ENCODE data around the gene TSPAN9. TPM values are rescaled to one million over a fixed set of nuclear protein-coding genes. Genes with fewer than 3 reads are reported as not detected.
A peak's percentile ranks its signal among the peaks of the same experiment; 100 is the strongest.

The TSPAN9 gene
- total RNA-seq, 3 donors from 2014 or later: 16.8 to 44.9 (median 36.9) TPM

DNA sequence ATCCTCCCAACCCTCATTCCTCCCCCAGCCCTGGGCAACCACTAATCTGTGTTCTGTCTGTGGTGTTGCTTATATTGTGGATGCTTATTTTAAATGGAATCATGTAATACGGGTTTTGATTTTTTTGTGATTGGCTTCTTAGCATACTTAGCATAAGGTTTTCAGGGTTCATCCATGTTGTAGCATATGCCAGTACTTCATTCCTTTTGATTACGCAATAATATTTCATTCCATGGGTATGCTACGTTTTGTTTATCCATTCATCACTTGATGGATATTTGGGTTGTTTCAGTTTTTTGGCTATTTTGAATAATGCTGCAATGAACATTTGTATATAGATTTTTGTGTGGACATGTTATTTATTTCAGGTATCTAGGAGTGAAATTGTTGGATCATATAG is 82.9 kb downstream of the TSPAN9 start:
- DNase-seq (ENCODE audit: low spot score in 2 of 2): no peak
- Histone ChIP-seq H3K4me1 (no peaks in the 10 kb centered on the region), H3K36me3 (no peaks in the 10 kb centered on the region), H3K27me3 (no peaks in the 10 kb centered on the region), H3K27ac (no peak overlapping the region), H3K9me3 (no peaks in the 10 kb centered on the region), H3K4me3 (no peak overlapping the region)
- intact Hi-C loops (cut with DNase I; ENCODE audit: low total_unique reads): no loop called here
- TF ChIP-seq POLR2AphosphoS5 (IDR thresholded peaks at IDR 0.05) (no peak), POLR2A (IDR thresholded peaks at IDR 0.05) (no peak), CTCF (IDR thresholded peaks at IDR 0.05) (no peak)

DNA sequence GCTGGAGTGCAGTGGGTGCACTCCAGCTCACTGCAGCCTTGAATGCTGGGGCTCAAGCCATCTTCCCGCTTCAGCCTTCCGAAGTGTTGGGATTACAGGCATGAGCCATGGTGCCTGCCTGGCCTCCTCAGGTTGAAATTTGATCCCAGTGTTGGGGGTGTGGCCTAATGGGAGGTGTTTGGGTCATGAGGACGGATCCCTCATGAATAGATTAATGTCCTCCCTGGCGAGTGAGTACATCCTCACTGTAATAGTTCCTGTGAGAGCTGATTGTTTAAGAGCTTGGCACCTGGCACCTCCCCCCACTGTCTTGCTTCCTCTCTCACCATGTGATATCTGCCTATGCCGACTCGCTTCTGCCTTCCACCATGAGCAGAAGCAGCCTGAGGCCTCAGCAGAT is 84.7 kb downstream of the TSPAN9 start:
- Histone ChIP-seq H3K27me3 (no peaks in the 10 kb centered on the region), H3K36me3 (no peaks in the 10 kb centered on the region), H3K27ac (no peak overlapping the region), H3K4me3 (no peak overlapping the region), H3K4me1 (no peaks in the 10 kb centered on the region), H3K9me3 (no peaks in the 10 kb centered on the region)
- TF ChIP-seq CTCF (IDR thresholded peaks at IDR 0.05): no peak
- no peak for TF ChIP-seq POLR2AphosphoS5 (IDR thresholded peaks at IDR 0.05)
- TF ChIP-seq POLR2A (IDR thresholded peaks at IDR 0.05): no peak
- DNase-seq (ENCODE audit: low spot score in 2 of 2): no peak
- intact Hi-C loops (cut with DNase I; ENCODE audit: low total_unique reads): no loop called here

DNA sequence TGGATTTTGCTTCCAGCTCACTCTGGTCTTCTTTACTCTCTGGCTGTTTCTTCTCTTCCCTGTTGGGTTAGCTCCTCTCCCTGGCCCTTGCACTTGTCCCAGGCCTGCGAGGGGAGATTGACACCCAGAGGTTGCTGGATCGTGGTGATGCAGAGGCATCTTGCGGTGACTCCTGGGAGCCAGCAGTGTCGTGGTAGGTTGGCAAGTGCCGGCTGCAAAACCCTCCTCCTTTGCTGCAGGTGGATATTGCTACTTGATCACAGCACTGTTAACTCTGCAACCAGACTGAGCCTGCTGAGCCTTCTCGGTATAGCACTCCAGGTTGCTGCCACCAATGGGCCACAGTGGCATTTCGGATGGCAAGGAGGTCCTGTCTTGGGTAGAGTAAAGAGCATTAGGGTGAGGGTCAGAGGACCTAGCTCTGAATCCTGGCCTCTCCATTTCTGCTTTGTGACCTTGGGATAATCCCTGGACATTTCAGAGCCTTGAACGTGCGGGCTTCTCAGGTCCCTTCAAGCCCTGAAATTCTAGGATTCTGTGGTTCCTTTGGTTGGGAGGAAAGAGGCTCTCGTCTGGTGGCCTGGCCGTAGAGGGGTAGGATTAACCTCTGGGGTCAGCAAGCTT is 87.4 kb downstream of the TSPAN9 start:
- Histone ChIP-seq H3K9me3 (no peaks in the 10 kb centered on the region), H3K4me3 (no peak overlapping the region), H3K27me3 (no peaks in the 10 kb centered on the region), H3K27ac (no peak overlapping the region), H3K4me1 (no peaks in the 10 kb centered on the region), H3K36me3 (no peaks in the 10 kb centered on the region)
- TF ChIP-seq POLR2A (IDR thresholded peaks at IDR 0.05): no peak
- DNase-seq (ENCODE audit: low spot score in 2 of 2): no peak
- intact Hi-C loops (cut with DNase I; ENCODE audit: low total_unique reads): no loop called here

DNA sequence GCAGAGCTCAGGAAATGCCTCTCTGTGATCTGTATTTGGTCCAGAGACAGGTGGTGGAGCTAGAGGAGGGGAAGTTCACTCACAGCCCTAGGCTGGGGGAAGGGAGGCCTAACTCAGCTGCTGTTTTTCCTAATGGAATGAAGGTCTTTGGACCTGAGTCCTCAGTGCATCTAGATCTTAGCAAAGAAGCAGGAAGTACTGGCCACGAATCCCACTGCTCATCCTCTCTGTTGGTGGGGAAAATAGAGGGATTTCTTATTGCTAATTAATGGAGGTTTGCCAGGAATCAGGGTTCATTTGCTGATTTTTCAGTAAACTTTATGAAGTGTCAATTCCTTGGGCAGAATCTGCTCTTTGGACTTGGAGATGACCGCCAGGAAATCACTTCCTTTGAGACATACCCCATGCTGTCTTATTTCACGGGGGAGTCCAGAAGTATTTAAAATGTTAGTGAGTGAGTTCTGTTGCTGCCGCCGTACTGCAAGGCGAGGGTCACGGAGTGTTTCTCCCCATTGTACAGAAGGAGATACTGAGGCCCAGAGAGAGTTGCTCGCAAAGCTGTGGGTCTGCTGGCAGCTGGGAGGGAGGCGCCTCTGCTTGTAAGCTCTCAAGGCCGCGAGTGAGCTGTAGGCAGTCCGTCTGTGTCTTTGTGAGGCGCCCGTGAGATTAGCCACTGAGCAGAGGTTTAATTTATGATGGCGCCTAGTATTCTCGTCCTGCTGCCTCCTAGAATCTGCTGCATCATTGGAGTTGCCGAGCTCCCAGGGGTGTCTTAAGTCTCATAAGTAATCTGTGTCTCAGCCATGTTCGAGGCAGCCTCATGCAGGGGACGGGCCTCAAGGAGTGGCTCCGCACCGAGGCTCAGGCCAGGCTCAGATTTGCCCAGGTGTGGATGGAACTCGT is 88.2 kb downstream of the TSPAN9 start:
- Histone ChIP-seq H3K27ac (no peak overlapping the region), H3K36me3 (no peaks in the 10 kb centered on the region), H3K4me3 (no peak overlapping the region), H3K27me3 (no peaks in the 10 kb centered on the region), H3K9me3 (no peaks in the 10 kb centered on the region), H3K4me1 (no peaks in the 10 kb centered on the region)
- no peak for DNase-seq (ENCODE audit: low spot score in 2 of 2)
- intact Hi-C loops (cut with DNase I; ENCODE audit: low total_unique reads): no loop called here
- no peak for TF ChIP-seq POLR2A (IDR thresholded peaks at IDR 0.05)
- no peak for TF ChIP-seq CTCF (IDR thresholded peaks at IDR 0.05)
- no peak for TF ChIP-seq POLR2AphosphoS5 (IDR thresholded peaks at IDR 0.05)

DNA sequence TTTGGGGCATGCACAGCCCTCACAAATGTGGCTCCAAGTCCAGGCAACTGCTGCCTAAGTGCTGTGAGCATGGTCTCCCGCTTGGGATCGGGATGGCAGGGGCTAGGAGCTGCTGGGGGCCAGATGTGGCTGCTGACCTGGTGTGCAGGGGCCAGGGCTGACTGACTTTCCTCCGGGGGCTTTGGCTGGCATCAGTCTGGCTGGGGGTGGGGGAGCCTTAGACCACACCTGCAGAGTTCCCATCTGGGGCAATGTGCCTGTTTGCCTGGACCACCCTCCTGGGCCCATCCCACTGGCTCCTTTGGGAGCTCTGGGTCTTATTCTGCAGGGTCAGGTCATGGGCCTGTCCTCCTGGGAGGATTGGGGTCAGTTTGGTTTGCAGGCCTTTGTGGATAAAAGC is 90.5 kb downstream of the TSPAN9 start:
- Histone ChIP-seq H3K27ac (peak overlapping the region in 1 of 2 donors; percentile 16), H3K4me1 (no peaks in the 10 kb centered on the region), H3K27me3 (no peaks in the 10 kb centered on the region), H3K9me3 (no peaks in the 10 kb centered on the region), H3K4me3 (no peak overlapping the region), H3K36me3 (no peaks in the 10 kb centered on the region)
- TF ChIP-seq POLR2AphosphoS5 (IDR thresholded peaks at IDR 0.05) (no peak), CTCF (IDR thresholded peaks at IDR 0.05) (no peak), POLR2A (IDR thresholded peaks at IDR 0.05) (no peak)
- no peak for DNase-seq (ENCODE audit: low spot score in 2 of 2)
- intact Hi-C loops (cut with DNase I; ENCODE audit: low total_unique reads): no loop called here
